ENCODE data around the gene NCEH1. TPM values are rescaled to one million over a fixed set of nuclear protein-coding genes. Genes with fewer than 3 reads are reported as not detected.

The NCEH1 gene
- total RNA-seq, 2 donors from 2014 or later: 4.4 to 5.2 TPM

GRCh38 chr3:172614340-172615274 is 96.3 kb downstream of the NCEH1 start:
- Mint-ChIP-seq H3K27ac (peak overlapping the region in 1 of 2 donors; percentile 50), H3K36me3 (peaks cover 8 to 34% of the 10 kb centered on the region in 2 donors), H3K9me3 (peaks cover 5 to 19% of the 10 kb centered on the region in 2 donors)
- ATAC-seq (no peak), DNase-seq (ENCODE audit: low spot score in 2 of 2) (no peak)

GRCh38 chr3:172613845-172614244 is 97.0 kb downstream of the NCEH1 start:
- ATAC-seq: no peak
- H3K27ac Mint-ChIP-seq: no peak overlapping the region
- H3K36me3 Mint-ChIP-seq: peaks cover 8 to 31% of the 10 kb centered on the region in 2 donors

GRCh38 chr3:172612871-172613678 is 97.8 kb downstream of the NCEH1 start:
- DNase-seq (ENCODE audit: low spot score in 2 of 2) (no peak), ATAC-seq (no peak)
- Mint-ChIP-seq H3K36me3 (peaks cover 8 to 28% of the 10 kb centered on the region in 2 donors), H3K27ac (no peak overlapping the region), H3K9me3 (peaks cover 5 to 19% of the 10 kb centered on the region in 2 donors)

More at GRCh38 chr3:172613845-172614244, 97.0 kb downstream of the NCEH1 start:
- H3K9me3 Mint-ChIP-seq: peaks cover 5 to 19% of the 10 kb centered on the region in 2 donors
- no peak for DNase-seq (ENCODE audit: low spot score in 2 of 2)

GRCh38 chr3:172609750-172610149 is 101.1 kb downstream of the NCEH1 start:
- Mint-ChIP-seq H3K9me3 (peaks cover 5 to 13% of the 10 kb centered on the region in 2 donors), H3K27ac (no peak overlapping the region), H3K36me3 (peaks cover 8 to 16% of the 10 kb centered on the region in 2 donors)
- no peak for ATAC-seq
- DNase-seq (ENCODE audit: low spot score in 2 of 2): no peak

- ATAC-seq: no peak
- H3K36me3 Mint-ChIP-seq: peaks cover under 1 to 16% of the 10 kb centered on the region in 2 donors
- peaks cover 5 to 13% of the 10 kb centered on the region in 2 donors for H3K9me3 Mint-ChIP-seq
Measured at GRCh38 chr3:172608575-172608974, 102.3 kb downstream of the NCEH1 start.

GRCh38 chr3:172607305-172608121 is 103.4 kb downstream of the NCEH1 start:
- DNase-seq (ENCODE audit: low spot score in 2 of 2): no peak
- no peak overlapping the region for H3K27ac Mint-ChIP-seq
- peaks cover 0 to 16% of the 10 kb centered on the region in 2 donors for H3K36me3 Mint-ChIP-seq
- peaks cover 5 to 13% of the 10 kb centered on the region in 2 donors for H3K9me3 Mint-ChIP-seq
- ATAC-seq: peak in 1 of 2 donors; percentile 55

More at GRCh38 chr3:172608575-172608974, 102.3 kb downstream of the NCEH1 start:
- DNase-seq (ENCODE audit: low spot score in 2 of 2): no peak
- no peak overlapping the region for H3K27ac Mint-ChIP-seq

GRCh38 chr3:172606021-172606420 is 104.8 kb downstream of the NCEH1 start:
- no peak overlapping the region for H3K27ac Mint-ChIP-seq
- ATAC-seq: no peak
- peaks cover 5 to 13% of the 10 kb centered on the region in 2 donors for H3K9me3 Mint-ChIP-seq
- H3K36me3 Mint-ChIP-seq: peaks cover 0 to 16% of the 10 kb centered on the region in 2 donors
- DNase-seq (ENCODE audit: low spot score in 2 of 2): no peak

GRCh38 chr3:172604895-172605646 is 105.8 kb downstream of the NCEH1 start:
- ATAC-seq (no peak), DNase-seq (ENCODE audit: low spot score in 2 of 2) (no peak)
- peaks cover 0 to 10% of the 10 kb centered on the region in 2 donors for H3K36me3 Mint-ChIP-seq
- H3K27ac Mint-ChIP-seq: peak overlapping the region in 1 of 2 donors; percentile 5
- H3K9me3 Mint-ChIP-seq: peaks cover 0 to 6% of the 10 kb centered on the region in 2 donors

- DNase-seq (ENCODE audit: low spot score in 2 of 2) (no peak), ATAC-seq (no peak)
- peaks cover 0 to 6% of the 10 kb centered on the region in 2 donors for H3K36me3 Mint-ChIP-seq
- H3K27ac Mint-ChIP-seq: no peak overlapping the region
- H3K9me3 Mint-ChIP-seq: peaks cover 0 to 4% of the 10 kb centered on the region in 2 donors
Measured at GRCh38 chr3:172601066-172601832, 109.6 kb downstream of the NCEH1 start.

GRCh38 chr3:172600644-172601065 is 110.2 kb downstream of the NCEH1 start:
- H3K27ac Mint-ChIP-seq: no peak overlapping the region
- H3K36me3 Mint-ChIP-seq: peaks cover 0 to 6% of the 10 kb centered on the region in 2 donors
- no peak for ATAC-seq
- no peak for DNase-seq (ENCODE audit: low spot score in 2 of 2)
- peaks cover 0 to 4% of the 10 kb centered on the region in 2 donors for H3K9me3 Mint-ChIP-seq

- no peak for DNase-seq (ENCODE audit: low spot score in 2 of 2)
- H3K27ac Mint-ChIP-seq: no peak overlapping the region
- H3K9me3 Mint-ChIP-seq: peaks cover 0 to 4% of the 10 kb centered on the region in 2 donors
- no peak for ATAC-seq
- peaks cover 0 to 6% of the 10 kb centered on the region in 2 donors for H3K36me3 Mint-ChIP-seq
Measured at GRCh38 chr3:172598904-172599303, 112.0 kb downstream of the NCEH1 start.

- peaks cover 4 to 5% of the 10 kb centered on the region in 2 donors for H3K9me3 Mint-ChIP-seq
- H3K27ac Mint-ChIP-seq: peak overlapping the region; percentile 17 to 95
- DNase-seq (ENCODE audit: low spot score in 2 of 2): no peak
- no peak for ATAC-seq
- H3K36me3 Mint-ChIP-seq: peaks cover 8 to 14% of the 10 kb centered on the region in 2 donors
Measured at GRCh38 chr3:172596394-172596706, 114.5 kb downstream of the NCEH1 start.

- Mint-ChIP-seq H3K36me3 (peaks cover 13 to 19% of the 10 kb centered on the region in 2 donors), H3K27ac (peak overlapping the region; percentile 17 to 95)
- no peak for ATAC-seq
Measured at GRCh38 chr3:172595664-172596393, 115.0 kb downstream of the NCEH1 start.

More at GRCh38 chr3:172595664-172596393, 115.0 kb downstream of the NCEH1 start:
- peaks cover 9 to 10% of the 10 kb centered on the region in 2 donors for H3K9me3 Mint-ChIP-seq
- peak in 1 of 2 donors; percentile 40 for DNase-seq (ENCODE audit: low spot score in 2 of 2)

Data from activated naive CD4-positive, alpha-beta T cell treated with anti-CD3 and anti-CD28 coated beads, Interleukin-2, amount 50 U/mL, for 72 hours (primary cell).